ENCODE data around the gene BCL10.
"Not testable (repeated sequence)": the region's sequence is repeated elsewhere in the genome, so short reads cannot be mapped to it uniquely, and the experiment has no call there.

BCL10 gene

GRCh38 chr1:85262985-85263384 is 13.4 kb downstream of the BCL10 start:
- no peak for DNase-seq

DNA sequence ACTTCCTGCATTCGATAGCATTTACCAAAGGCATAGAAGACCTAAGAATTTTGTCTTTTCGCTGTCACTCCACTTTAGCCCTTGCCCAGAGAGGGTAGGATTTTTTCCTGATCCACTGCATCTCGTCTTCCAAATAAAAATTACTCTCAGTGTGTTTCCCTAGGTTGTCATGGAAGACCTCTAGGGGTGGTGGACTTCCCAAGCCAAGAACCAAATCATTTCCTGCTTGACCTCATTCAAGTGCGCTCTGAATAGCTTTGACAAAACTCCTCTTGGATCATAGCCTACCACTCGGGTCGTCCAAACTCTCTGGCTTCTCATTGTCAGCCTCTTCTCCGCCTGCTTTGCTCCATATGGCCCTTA is 16.5 kb downstream of the BCL10 start:
- DNase-seq, result no peak

- peak; percentile 91 for DNase-seq
Observed at GRCh38 chr1:85259118-85259911, 17.1 kb downstream of the BCL10 start, which contains the start of gene C1orf52. Gene C1orf52 (minus strand): TSS chr1:85259662. CDS start chr1:85259633, 29 bp downstream.

DNA sequence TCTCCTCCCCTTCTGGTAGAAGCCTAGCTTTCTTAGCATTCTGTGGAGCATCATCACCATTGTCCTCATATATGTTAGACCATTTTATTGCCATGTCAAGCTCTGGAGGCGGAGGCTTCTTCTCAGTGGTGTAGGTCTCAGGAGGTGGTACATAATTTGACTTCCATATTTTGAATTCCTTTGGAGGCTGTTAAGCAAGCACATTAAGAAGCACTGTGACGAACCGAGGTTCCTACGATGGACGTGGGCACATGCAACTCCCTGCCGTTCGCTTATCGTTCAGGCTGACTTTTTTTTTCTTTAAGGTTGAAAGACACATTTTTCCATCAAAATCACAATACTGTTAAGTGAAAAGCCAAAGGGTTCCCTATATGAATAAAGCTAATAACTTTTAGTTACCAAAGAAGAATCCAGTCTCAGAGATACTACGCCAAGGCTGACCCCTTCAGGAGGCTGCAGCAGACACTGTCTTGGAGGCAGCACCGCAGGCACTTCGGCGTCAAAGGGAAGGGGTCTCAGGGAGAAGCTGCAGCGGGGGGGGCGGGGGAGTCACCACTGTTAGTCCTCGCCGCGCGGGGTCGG is 17.8 kb downstream of the BCL10 start:
- DNase-seq, result no peak

DNA sequence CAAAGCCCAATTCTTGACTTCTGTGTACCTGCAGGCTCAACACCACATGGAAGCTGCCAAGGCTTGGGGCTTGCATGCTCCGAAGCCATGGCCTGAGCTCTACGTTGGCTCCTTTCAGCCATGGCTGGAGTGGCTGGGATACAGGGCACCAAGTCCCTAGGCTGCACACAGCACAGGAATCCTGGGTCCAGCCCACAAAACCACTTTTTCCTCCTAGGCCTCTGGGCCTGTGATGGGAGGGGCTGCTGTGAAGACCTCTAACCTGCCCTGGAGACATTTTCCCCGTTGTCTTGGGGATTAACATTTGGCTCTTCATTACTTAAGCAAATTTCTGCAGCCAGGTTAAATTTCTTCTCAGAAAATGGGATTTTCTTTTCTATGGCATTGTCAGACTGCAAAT is 27.4 kb downstream of the BCL10 start:
- DNase-seq, result not testable (repeated sequence)

GRCh38 chr1:85245891-85246290 is 30.5 kb downstream of the BCL10 start:
- DNase-seq, result no peak

- DNase-seq, result no peak
Observed at GRCh38 chr1:85245456-85245855, 31.0 kb downstream of the BCL10 start.

- no peak for DNase-seq
Observed at GRCh38 chr1:85244271-85245061, 32.0 kb downstream of the BCL10 start.

DNA sequence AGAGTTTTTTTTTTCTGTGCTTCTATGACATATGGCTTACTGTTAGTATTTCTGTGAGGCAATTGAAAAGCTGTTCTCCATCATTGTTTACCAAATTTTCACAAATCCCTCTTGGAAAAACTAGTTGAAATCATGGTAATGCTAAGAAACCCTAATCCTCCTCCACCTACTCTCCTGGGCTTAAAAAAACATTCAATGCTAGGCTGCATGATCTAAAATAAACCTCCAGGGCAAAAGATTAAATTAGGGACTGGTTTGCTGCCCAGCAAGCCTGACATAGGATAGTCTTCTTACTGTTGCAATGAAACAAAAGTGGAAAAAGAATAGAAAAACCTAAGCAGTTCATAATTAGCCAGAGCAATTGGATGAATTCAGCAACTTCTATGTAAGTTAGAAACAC is 33.1 kb downstream of the BCL10 start:
- DNase-seq, result no peak

- DNase-seq, result no peak
Observed at GRCh38 chr1:85240643-85241042, 35.8 kb downstream of the BCL10 start.

- peak; percentile 8 for DNase-seq
Observed at GRCh38 chr1:85240174-85240601, 36.2 kb downstream of the BCL10 start.

DNA sequence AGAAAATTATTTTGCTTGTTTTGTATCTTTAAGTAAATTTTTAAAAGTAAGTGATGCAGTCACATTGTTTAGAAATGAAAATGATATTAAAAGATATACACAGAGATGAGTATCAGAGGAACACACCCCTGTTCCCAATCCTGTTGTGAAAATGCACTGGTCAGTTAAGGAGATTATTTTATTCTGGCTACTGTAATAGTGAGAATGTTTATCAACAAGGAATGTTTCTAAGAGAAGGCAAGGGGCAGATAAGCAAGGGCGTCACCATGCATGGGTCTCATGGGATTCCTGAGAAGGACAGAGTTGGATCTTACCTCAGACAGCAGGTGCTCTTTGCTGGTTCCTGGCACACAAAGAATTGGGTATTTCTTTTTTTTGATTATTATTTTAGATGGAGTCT is 38.8 kb downstream of the BCL10 start:
- DNase-seq, result no peak

GRCh38 chr1:85230305-85230977 is 46.0 kb downstream of the BCL10 start:
- no peak for DNase-seq

DNA sequence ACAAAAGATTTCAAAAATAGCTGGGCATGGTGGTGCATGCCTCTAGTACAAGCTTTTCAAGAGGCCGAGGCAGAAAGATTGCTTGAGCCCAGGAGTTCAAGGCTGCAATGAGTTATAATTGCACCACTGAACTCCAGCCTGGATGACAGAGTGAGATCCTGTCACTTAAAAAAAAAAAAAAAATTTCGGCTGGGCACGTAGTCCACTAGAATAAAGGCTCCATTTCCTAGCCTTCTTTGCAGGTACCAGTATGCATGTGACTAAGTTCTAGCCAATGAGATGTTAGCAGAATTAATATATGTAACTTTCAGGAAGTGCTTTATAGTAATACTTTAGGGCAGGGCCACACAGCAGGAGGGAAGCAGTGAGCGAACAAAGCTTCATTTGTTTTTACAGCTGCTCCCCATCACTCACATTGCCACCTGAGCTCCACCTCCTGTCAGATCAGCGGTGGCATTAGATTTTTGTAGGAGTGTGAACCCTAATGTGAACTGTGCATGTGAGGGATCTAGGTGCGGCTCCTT is 46.8 kb downstream of the BCL10 start:
- DNase-seq, result no peak

GRCh38 chr1:85228972-85229371 is 47.5 kb downstream of the BCL10 start:
- no peak for DNase-seq

DNA sequence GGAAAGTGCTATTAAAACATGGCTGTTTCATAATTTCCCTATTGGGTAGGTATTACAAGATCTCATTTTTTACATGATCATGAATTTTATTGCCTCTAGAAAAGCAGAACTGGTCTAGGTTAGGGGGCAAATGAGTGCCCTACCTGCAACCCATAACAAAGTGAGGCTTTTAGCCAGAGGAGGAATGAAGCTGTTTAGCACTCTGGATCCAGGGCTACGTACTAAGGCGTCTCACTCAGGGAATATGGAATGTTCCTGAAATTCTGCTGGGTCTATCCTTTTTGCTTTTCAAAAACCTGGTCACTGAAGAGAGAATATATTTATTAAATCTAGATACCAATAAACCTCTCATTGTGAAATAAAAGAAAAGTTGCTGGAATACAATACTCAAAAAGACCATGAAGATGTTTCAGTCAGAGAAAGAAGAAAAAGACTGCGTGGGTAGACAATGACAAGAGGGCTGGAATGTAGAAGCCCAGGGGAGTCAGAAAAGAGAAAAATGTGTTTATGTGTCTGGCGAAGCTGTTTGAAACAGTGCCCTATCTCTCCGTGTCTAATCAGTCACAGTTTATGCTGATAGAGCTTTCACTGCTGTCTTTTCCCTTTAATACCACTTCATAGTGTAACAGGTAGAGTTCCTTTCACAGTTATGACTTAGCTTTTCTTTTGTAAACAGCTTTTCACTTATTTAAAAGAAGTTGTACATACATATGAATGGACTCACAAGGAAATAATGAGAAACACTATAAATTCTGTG is 50.6 kb downstream of the BCL10 start:
- no peak for DNase-seq

DNA sequence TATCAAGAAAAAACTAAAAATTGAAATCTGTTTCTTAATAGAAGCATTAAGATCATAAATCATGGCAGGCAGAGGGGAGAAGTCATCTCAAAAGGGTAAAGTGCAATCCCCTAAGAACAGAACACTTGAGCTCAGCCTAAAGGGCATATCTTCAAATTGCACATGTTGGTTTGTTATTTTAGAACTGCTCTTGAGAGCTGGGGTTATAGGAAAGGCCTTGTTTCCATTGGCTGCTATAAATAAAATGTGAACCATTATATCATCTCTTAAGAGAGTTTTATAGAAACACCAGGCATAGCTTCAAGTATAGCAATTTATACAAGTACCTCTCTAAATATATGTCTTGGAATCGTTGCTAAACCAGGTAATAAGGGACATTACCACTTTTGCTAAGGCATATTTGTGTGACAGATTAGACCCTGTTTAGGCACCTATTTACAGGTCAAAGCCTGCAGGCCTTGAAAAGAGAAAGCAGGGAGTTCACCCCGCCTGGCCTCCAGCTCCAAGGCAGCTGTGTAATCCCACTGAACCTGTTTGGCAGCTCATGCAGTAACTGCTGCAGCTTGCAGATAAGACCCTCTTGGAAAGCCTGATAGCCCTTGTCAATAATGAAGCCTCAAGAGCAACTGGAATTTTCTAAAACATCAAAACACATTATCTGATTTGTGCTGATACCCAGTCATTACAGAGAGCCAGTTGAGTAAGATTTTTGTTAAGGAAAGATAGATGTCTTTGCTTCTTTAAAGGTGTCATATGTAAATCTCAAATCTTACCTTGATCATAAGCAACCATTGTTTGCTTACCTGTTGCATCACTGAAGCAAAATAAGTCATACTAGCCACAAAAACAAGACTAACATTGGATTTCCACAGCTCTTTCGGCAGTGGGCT is 51.5 kb downstream of the BCL10 start:
- DNase-seq, result peak; percentile 50

DNA sequence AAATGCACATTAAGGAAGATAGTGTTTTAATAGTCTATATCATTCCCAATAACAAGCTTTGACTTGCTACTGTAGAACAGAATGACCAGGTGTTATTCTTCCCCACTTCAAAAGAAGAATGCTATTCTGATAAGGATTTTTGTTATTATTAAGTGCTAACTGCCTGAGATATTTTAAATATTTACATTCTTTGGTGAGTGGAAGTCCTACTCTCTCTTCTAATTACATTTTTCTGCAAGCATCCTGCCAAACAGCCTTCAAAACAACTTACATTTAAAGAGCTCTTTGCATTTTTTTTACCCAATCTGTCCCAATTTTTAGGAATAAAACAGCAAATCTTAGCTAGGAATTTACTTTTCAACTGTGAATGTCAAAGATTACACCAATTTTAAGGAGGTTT is 52.1 kb downstream of the BCL10 start:
- no peak for DNase-seq

GRCh38 chr1:85223334-85223733 is 53.1 kb downstream of the BCL10 start:
- no peak for DNase-seq

- no peak for DNase-seq
Observed at GRCh38 chr1:85220756-85221201, 55.7 kb downstream of the BCL10 start.

All from NCI-H1092 (cell line).